PC-9 (cell line): Measurements from ENCODE around the gene INPP4A. TPM values are rescaled to one million over a fixed set of nuclear protein-coding genes. Genes with fewer than 3 reads are reported as not detected.
A peak's percentile ranks its signal among the peaks of the same experiment; 100 is the strongest.

Experiments
- BruUV-seq: library from RNA; stranded (reverse); fragments of 400-500 nt; replicated peaks from 2 replicates; lab custom pipeline; 2021; lab: Mats Ljungman, UMichigan
- CTCF ChIA-PET: fragments of 300-600 bp; sonication (Branson Sonifier 250); formaldehyde crosslinking; loops from one replicate; lab custom pipeline; 2022; ENCODE audit warnings: antibody characterized with exemption; lab: Charles Lee
- POLR2A ChIA-PET: fragments of 300-600 bp; sonication (Branson Sonifier 250); formaldehyde crosslinking; loops from one replicate; lab custom pipeline; 2022; ENCODE audit warnings: antibody characterized with exemption; ENCODE audit not compliant: unreplicated experiment; lab: Charles Lee
- DNase-seq, 2 experiments: peaks; one replicate each; pipeline versions ENCODE4 v3.0.0 to v3.0.0-alpha.2; 2015 to 2022; ENCODE audit warnings: mixed read lengths in 1 of 2
- H2AFZ ChIP-seq: fragments of 200-600 bp; sonication (generic); 2 replicates; pipeline ENCODE4 v1.8.1; 2017; ENCODE audit warnings: antibody characterized with exemption
- H3F3A ChIP-seq: fragments of 200-600 bp; sonication (generic); 2 replicates; pipeline ENCODE4 v1.8.1; 2017; ENCODE audit warnings: antibody characterized with exemption, mild to moderate bottlenecking, low read depth; ENCODE audit not compliant: insufficient read depth
- H3K27ac ChIP-seq: fragments of 200-600 bp; sonication (generic); 2 replicates; pipeline ENCODE4 v1.6.1; 2016; ENCODE audit warnings: mixed run types
- H3K27me3 ChIP-seq: fragments of 200-600 bp; sonication (generic); 2 replicates; pipeline ENCODE4 v1.6.1; 2016; ENCODE audit warnings: low read depth, mixed run types; ENCODE audit not compliant: insufficient read depth
- H3K36me3 ChIP-seq: fragments of 200-600 bp; sonication (generic); 2 replicates; pipeline ENCODE4 v1.6.1; 2016; ENCODE audit warnings: low read depth, mixed run types
- H3K4me1 ChIP-seq: fragments of 200-600 bp; sonication (generic); replicated peaks from 2 replicates; pipeline ENCODE4 v1.6.1; 2016; ENCODE audit warnings: mixed run types; ENCODE audit not compliant: insufficient read depth
- H3K4me2 ChIP-seq: fragments of 200-600 bp; sonication (generic); 2 replicates; pipeline ENCODE4 v1.6.1; 2017; ENCODE audit warnings: mixed run types
- H3K4me3 ChIP-seq: fragments of 200-600 bp; sonication (generic); 2 replicates; pipeline ENCODE4 v1.6.1; 2016; ENCODE audit warnings: mixed run types
- H3K79me2 ChIP-seq: fragments of 200-600 bp; sonication (generic); 2 replicates; pipeline ENCODE4 v1.6.1; 2017; ENCODE audit warnings: low read depth, mixed run types
- H3K9me2 ChIP-seq: fragments of 200-600 bp; sonication (generic); 2 replicates; pipeline ENCODE4 v1.8.1; 2017; ENCODE audit warnings: mild to moderate bottlenecking; ENCODE audit not compliant: insufficient read depth
- H3K9me3 ChIP-seq: fragments of 200-600 bp; sonication (generic); 2 replicates; pipeline ENCODE4 v1.8.1; 2016; ENCODE audit warnings: low read depth; ENCODE audit not compliant: insufficient read depth
- H4K20me1 ChIP-seq: fragments of 200-600 bp; sonication (generic); 2 replicates; pipeline ENCODE4 v1.8.1; 2017; ENCODE audit not compliant: insufficient read depth
- CTCF ChIP-seq: fragments of 200-600 bp; sonication (generic); conservative IDR thresholded peaks from 2 replicates; pipeline ENCODE4 v1.6.1; 2017; ENCODE audit warnings: mixed run types, antibody characterized with exemption, mild to moderate bottlenecking, moderate library complexity
- EZH2 ChIP-seq: fragments of 200-600 bp; sonication (generic); IDR thresholded peaks from 2 replicates; pipeline ENCODE4 v1.8.0; 2017; ENCODE audit warnings: antibody characterized with exemption, low read depth
- intact Hi-C: fragments of 100-400 bp; cut with micrococcal nuclease; formaldehyde crosslinking; loops from one replicate; pipeline ENCODE4 v1.10.0; 2022; ENCODE audit not compliant: unreplicated experiment
- total RNA-seq: library from RNA; stranded (reverse); gene quantifications from 2 replicates; pipeline ENCODE4 v1.2.3, GENCODE V29; 2021

The INPP4A gene
- total RNA-seq, 1 experiment from 2014 or later, result 52.9 TPM

GRCh38 chr2:98399140-98399539, 45.5 kb upstream of the INPP4A start:
- Histone ChIP-seq H3K4me2 (no peak overlapping the region), H3K27ac (no peak overlapping the region), H4K20me1 (no peaks in the 10 kb centered on the region), H3K9me2 (no peaks in the 10 kb centered on the region), H3K9me3 (no peaks in the 10 kb centered on the region), H3K4me1 (no peaks in the 10 kb centered on the region), H3K79me2 (no peaks in the 10 kb centered on the region), H3K36me3 (no peaks in the 10 kb centered on the region), H2AFZ (no peak overlapping the region), H3K27me3 (peaks cover 48% of the 10 kb centered on the region), H3K4me3 (no peak overlapping the region), H3F3A (no peaks in the 10 kb centered on the region)
- BruUV-seq, result no TSS peak
- DNase-seq, result no peak
- ChIA-PET CTCF (no interaction called here), POLR2A (no interaction called here)
- intact Hi-C loops, result no loop called here
- TF ChIP-seq CTCF, result no peak
- TF ChIP-seq EZH2, result no peak

GRCh38 chr2:98403878-98404277, 40.8 kb upstream of the INPP4A start:
- Histone ChIP-seq H4K20me1 (no peaks in the 10 kb centered on the region), H3K36me3 (no peaks in the 10 kb centered on the region), H3K4me3 (no peak overlapping the region), H3K27me3 (peaks cover 16% of the 10 kb centered on the region; the same call in 1 of the 2 replicates), H3K4me2 (no peak overlapping the region), H3K4me1 (no peaks in the 10 kb centered on the region), H3K27ac (no peak overlapping the region), H3K9me3 (no peaks in the 10 kb centered on the region), H2AFZ (no peak overlapping the region), H3K79me2 (no peaks in the 10 kb centered on the region), H3K9me2 (no peaks in the 10 kb centered on the region), H3F3A (no peaks in the 10 kb centered on the region)
- CTCF ChIA-PET, result no interaction called here
- BruUV-seq, result no TSS peak
- TF ChIP-seq EZH2 (no peak), CTCF (no peak)
- DNase-seq, result no peak
- intact Hi-C loops, result no loop called here
- POLR2A ChIA-PET, result no interaction called here

GRCh38 chr2:98404556-98405250, 40.0 kb upstream of the INPP4A start:
- POLR2A ChIA-PET, result no interaction called here
- Histone ChIP-seq H3K27ac (no peak overlapping the region), H3F3A (no peaks in the 10 kb centered on the region), H3K4me3 (no peak overlapping the region), H4K20me1 (no peaks in the 10 kb centered on the region), H2AFZ (no peak overlapping the region), H3K27me3 (peaks cover 16% of the 10 kb centered on the region; the same call in 1 of the 2 replicates), H3K36me3 (no peaks in the 10 kb centered on the region), H3K9me3 (no peaks in the 10 kb centered on the region), H3K79me2 (no peaks in the 10 kb centered on the region), H3K9me2 (no peaks in the 10 kb centered on the region), H3K4me2 (no peak overlapping the region), H3K4me1 (no peaks in the 10 kb centered on the region)
- no TSS peak for BruUV-seq
- TF ChIP-seq EZH2, result no peak
- TF ChIP-seq CTCF, result no peak
- DNase-seq, result peak in 1 of 2 experiments; percentile 60
- intact Hi-C loops, result no loop called here
- CTCF ChIA-PET, result no interaction called here
